HT1080 (cell line): Measurements from ENCODE around the gene ZNF346. TPM values are rescaled to one million over a fixed set of nuclear protein-coding genes. Genes with fewer than 3 reads are reported as not detected.
"Not testable (repeated sequence)": the region's sequence is repeated elsewhere in the genome, so short reads cannot be mapped to it uniquely, and the experiment has no call there.

Source experiments
- DNase-seq: peaks from one replicate; pipeline ENCODE4 v3.0.0-alpha.2; 2015; ENCODE audit warnings: low read depth
- total RNA-seq: library from RNA; depleted of rRNA; stranded (reverse); fragments of >200 nt; shearing (Covaris generic); gene quantifications from 2 replicates; pipeline ENCODE4 v1.2.3, GENCODE V29; 2014

ZNF346 gene
- total RNA-seq, 1 experiment from 2014 or later = 17.7 TPM

DNA sequence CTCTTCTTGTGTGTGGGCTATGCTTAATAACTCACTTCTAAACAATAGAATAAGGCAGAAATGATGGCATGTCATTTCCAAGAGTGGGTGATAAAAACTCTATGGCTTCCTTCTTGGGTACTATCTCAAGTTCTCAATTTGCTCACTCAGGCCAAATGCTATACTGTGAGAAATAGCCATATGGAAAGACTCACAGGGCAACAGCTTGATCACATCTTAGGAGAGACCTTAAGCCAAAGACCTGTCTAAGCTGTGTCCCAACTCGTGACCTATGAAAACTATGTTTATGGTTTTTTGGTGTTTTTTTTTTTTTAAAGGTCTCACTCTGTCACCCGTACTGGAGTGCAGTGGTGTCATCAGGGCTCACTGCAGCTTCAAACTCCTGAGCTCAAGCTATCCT lies 13.8 kb upstream of the ZNF346 start:
- no peak for DNase-seq

DNA sequence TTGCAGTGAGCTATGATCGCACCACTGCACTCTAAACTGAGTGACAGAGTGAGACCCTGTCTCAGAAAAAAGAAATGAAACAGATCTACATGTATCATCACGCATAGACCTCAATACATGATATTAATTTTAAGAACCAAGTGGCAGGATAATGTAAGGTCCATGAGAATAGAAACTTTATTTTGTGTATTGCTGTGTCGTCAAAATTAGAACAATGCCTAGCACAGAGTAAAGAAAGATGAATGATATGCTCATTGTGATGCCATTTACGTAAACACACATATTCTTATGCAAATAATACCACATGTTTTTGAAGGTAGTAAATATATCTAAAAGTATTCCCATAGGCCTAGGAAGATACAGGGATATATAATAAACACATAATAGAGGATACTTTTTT lies 12.3 kb upstream of the ZNF346 start:
- DNase-seq = no peak

DNA sequence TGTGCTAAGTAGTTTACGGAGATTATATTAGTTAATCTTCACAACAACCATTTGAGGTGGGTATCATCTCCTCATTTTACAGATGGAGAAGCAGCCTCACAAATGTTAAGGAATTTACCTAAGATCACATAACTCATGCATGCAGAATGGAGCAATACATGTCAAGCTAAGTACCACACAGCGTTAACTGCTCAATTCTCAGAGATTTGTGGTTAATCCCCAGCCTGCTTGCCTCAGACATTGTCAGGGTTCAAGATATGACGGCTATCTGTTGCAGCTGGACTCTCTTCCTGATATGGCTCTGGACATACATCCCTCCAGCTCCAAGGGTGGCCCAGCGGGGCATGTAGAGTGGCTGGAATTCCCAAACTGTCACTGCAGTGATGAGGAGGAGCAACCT lies 7.3 kb upstream of the ZNF346 start:
- DNase-seq = no peak

DNA sequence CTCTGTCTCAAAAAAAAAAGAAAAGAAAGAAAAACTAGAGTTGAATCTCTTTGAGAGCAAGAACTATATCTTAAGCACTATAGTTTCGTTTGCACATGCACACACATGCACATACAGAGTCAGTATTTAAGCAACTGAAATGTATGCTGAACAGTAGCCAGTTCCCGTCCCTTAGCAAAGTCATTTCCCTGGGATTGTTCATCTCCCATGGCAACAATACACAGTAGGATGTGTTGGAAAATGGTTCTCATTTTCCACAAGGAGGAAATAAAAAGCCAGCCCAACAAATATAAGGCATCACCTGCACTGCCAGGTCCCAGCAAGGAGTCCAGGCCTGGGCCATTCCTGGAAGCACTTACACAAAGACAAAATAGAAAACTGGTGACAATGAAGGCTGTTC lies 4.2 kb upstream of the ZNF346 start:
- no peak for DNase-seq

DNA sequence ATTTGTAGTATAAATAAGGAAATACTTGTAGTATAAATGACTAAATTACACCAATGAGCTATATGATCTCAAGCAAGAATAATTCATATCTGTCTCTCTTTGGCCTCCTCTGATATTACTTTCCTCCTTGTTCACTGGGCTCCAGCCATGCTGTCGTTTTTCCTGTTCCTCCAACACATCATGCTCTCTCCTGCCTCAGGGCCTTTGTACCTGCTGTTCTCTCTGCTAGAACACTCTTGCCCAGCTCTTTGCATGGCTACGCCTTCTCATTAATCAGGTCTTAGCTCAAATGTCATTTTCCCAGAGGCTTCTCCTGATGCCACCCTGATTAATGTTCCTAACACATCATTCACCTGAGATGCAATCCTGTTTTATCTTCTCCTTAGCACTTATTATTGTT lies 2.5 kb upstream of the ZNF346 start:
- no peak for DNase-seq

DNA sequence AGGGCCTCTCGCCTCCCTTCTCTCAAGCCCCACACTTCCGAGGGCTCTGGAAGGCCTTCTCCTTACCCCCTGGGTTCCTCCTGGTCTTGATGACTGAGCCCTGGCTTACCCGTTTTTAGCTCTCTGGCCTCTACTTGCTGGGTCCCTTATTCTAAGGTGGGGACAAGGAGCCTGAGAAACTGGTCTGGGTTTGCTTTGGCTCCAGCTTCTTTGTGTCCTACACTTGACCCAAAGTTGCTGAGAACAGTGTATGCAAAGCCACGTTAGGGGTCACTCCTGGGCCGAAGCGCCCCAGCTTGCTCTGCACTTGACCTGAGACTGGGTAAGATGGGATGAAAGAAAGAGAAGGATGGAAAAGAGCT lies 788 bp downstream of the ZNF346 start:
- DNase-seq = no peak

DNA sequence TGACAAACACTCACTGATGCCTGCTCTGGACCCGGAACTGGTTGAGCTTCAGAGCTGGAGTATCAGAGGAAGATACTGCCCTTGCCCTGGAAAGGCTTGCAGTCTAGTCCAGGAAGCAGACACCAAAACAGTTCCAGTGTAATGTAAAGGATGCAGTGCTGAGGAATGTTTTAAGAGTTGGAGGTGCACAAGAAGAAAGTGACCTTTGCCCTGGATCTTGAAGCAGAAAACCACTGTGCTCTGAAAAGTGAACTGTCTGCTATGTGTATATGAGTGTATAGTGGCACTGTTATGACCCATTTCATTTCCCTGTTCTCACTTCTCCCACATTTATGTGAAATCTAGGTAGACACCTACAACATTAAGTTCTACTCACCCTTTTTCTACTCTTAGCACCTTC lies 2.1 kb downstream of the ZNF346 start:
- no peak for DNase-seq

DNA sequence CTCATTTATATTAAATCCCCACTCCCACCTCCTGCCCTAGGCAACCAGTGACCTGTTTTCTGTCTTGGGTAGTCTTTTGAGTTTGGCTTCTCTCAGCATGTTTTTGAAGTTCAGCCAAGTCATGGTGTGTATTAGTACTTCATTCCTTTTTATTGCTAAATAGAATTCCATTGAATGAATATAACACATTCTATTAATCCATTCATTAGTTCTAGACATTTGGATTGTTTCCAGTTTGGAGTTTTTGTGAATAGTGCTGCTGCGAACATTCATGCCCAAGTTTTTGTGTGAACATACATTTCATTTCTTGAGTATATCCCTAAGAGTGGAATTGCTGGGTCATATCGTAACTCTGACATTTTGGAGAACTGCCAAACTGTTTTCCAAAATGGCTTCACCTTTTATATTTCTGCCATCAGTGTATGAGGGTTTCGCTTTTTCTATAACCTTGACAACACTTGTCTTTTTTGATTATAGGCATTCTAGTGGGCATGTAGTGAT lies 2.7 kb downstream of the ZNF346 start:
- DNase-seq = no peak

DNA sequence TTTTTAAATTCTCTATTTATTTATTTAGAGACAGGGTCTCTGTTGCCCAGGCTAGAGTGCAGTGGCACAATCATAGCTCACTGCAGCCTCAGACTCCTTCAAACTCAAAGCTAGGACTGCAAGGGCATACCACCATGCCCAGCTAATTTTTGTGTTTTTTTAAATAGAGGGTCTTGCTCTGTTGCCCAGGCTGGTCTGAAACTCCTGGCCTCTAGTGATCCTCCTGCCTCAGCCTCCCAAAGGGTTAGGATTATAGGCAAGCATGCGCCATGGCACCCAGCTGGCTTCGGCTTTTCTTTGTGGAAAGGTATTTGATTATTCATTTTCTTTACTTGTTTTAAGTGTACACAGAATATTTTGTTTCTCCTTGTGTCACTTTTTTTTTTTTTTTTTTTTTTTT lies 5.2 kb downstream of the ZNF346 start:
- no peak for DNase-seq

DNA sequence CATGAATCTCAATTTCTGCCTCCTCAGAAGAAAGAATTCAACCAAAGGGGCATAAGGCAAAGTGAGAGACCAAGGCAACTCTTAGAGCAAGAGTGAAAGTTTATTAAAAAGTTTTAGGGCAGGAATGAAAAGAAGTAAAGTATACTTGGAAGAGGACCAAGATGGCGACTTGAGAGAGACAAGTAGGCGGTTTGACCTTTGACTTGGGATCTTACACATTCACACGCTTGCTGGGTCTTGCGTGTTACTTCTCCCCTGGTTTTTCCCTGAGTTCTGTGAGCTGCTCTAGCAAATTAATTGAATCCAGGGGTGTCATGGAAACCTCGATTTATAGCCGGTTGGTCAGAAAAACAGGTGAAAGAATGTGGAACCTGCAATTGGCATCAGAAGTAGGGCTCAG lies 7.0 kb downstream of the ZNF346 start:
- no peak for DNase-seq

DNA sequence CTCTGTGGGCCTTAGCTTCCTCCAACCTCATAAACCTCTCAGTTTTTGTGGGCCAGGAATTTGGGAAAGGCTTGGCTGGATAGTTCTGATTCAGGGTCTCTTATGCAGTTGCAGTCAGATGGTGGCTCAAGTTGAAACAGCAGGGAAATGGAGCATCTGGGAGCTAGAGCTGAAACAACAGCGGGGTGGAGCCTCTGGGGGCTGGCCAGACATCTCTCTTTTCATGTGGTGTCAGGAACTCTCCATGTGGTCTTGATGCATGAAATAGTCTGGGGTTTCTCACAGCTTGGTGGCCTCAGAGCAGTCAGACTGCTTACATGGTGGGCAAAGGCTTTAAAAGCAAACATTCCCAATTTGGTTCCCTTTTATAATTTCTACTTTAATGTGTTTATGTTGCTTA lies 13.5 kb downstream of the ZNF346 start:
- DNase-seq = no peak

DNA sequence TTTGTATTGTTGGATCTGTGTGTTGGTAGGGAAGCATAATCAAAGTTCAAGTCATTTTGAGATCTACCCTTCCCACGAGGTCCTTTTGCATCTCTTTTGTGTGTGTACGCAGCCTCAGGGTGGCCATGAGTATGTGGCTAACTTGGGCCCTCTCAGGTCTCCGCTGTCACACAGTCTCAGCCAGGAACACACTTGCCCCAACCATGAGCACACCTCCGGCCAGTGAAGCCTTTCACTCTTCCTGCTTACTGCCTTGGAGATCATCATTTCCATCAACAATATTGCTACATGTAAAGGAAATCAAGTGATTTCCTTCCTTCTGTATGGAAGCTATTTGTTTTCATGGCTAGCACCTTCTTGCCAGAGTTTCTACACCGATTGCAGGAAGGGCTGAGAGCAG lies 13.9 kb downstream of the ZNF346 start:
- no peak for DNase-seq

DNA sequence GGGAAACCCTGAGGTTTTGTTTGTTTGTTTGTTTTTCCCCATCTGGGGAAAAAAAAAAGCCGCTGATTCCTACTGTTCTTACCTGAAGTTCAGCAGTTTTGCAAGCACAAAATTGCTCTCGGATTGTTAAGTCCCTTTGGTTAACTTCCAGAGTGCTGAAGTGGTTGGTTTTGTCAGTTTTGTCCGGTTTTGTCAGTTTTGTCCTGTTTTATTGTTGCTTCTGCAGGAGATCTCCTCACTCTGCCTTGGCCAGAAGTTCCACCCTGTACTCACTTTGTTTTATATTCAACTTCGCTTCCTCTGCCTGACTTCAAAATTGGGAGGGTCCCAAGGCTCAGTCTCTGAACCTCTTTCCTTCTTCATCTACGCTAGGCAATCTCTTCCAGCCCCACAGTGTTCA lies 14.4 kb downstream of the ZNF346 start:
- no peak for DNase-seq

DNA sequence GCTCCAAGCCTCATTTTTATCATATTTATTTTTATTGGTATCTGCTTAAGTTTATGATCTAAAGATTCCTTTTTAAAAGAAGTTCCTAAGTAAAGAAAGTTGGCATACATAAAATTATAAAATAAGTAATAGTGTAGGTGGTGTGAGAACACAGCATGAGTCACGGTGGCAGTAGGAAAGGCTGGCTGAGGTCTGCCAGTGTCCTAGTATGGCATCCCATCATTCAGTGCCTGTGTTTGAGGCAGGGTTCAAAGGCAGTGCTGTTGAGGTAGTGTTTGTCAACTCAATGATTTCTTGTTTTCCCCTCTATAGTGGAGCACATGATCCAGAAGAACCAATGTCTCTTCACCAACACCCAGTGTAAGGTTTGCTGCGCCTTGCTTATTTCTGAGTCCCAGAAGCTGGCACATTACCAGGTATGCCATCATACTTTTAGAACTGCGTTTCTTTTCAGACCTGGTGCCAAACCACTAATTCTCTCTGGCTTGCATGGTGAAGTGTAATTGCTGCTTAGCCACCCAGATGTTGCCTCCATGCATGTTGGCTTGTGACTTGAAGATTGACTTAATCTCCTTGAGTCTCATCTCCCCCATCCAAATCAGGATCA lies 18.4 kb downstream of the ZNF346 start:
- DNase-seq = no peak

DNA sequence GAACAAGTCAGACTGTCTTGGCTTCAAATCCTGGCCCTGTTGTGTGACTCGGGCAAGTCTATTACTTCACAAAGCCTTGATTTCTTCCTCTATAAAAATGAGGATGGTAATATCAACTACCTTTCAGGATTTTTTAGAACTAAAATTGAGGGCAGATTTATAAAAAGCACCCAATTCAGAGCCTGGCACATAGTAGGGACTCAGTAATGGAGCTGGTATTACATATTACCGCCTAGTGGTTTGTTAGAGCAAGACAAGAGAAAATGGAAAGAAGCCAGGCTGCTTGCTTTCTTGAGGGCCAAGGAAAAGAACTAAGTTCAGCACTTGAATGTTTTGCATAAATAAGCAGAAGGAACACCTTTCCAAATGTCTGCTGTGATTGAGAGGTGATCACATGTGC lies 19.4 kb downstream of the ZNF346 start:
- no peak for DNase-seq

DNA sequence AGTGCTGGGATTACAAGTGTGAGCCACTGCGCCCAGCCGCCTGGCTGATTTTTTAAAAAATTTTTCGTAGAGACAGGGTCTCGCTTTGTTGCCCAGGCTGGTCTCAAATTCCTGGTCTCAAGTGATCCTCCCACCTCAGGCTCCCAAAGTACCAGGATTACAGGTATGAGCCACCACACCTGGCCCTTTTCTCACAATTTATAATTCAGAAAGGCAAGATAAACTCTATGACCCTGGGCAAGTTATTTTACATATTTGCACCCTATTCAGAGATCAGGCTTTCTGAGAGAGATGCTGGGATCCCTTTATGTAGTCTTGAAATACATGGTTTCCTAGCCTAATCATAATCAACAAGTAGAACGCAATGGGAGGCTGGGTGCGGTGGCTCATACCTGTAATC lies 20.6 kb downstream of the ZNF346 start:
- DNase-seq = no peak

DNA sequence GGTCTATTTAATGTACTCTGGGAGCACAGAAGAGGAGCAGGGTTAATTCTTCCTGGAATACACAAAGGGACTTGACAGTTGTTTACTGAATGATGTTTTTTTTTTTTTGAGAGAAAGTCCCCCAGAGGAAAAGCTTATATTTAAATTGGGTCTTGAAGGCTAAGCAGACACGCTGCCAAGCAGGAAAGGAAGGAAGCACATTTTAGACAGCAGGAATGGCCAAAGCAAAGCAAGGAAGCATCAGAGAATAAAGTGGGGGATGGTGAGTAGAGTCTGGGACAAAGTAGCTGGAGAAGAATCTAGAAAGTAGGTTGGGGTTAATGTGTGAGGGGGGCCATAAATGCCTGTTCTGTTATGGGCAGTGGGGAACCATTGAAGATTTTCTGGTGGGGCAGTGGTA lies 21.5 kb downstream of the ZNF346 start:
- DNase-seq = no peak

DNA sequence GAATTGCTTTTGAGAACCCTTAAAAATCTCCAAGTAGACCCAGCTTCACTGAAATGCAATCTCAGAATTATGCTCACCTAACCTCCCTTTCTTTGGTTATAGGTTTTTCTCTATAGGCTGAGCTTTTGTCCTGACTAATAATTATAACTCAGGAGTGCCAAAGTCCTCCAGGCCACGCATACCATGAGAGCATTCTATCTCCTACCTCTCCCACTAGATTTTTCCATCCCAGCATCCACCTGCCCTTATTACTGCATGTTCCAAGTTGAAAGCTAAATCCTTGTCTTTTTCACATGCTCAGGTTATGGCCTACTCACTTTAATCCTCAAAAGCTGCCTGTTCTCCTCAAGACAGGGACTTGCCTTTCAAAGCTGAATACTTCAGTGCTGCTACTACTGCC lies 22.1 kb downstream of the ZNF346 start:
- DNase-seq = no peak

DNA sequence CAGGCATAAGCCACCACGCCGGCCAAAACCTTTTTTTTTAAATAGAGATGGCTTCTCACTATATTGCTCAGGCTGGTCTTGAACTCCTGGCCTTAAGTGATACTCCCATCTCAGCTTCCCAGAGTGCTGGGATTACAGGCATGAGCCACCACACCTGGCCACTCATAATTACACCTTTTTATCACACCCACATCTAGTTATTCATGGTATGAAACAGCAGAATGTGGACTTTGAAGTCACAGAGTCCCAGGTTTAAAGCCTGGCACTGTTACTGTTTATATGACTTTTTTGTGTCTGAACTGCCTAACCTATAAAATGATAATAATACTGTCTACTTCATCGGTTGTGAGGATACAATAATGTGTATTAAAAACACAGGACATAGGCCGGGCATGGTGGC lies 23.1 kb downstream of the ZNF346 start:
- no peak for DNase-seq

DNA sequence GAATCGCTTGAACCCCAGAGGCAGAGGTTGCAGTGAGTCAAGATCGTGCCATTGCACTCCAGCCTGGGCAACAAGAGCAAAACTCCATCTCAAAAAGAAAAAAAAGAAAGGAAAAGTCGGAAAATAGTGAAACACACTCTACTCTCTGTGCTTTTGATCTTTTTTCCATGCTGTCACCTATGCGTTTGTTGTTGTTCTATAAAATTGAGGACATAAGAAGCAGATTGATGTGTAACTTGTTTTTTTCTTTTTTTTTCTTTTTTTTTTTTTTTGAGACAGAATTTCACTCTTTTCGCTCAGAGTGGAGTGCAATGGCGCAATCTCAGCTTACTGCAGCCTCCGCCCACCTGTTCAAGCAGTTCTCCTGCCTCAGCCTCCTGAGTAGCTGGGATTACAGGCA lies 26.0 kb downstream of the ZNF346 start:
- not testable (repeated sequence) for DNase-seq

DNA sequence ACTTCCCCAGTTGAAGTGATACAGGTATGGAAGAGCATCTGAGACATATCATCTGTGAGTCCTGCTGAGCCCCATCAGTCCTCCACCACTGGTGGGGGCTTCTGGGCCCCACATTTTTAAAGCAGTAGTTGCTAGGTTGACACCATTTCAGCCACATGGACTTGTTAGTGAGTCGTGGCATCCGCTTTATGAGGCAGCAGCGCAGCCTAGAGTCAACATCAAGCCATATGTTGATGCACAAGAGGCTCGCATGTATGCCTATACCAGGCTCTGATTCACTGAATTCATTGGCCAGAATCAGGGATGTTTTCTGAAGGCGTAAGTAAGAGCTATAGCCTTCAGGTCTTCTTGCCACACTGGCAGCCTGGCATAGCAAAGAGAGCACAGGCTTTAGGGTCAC lies 26.8 kb downstream of the ZNF346 start:
- no peak for DNase-seq

DNA sequence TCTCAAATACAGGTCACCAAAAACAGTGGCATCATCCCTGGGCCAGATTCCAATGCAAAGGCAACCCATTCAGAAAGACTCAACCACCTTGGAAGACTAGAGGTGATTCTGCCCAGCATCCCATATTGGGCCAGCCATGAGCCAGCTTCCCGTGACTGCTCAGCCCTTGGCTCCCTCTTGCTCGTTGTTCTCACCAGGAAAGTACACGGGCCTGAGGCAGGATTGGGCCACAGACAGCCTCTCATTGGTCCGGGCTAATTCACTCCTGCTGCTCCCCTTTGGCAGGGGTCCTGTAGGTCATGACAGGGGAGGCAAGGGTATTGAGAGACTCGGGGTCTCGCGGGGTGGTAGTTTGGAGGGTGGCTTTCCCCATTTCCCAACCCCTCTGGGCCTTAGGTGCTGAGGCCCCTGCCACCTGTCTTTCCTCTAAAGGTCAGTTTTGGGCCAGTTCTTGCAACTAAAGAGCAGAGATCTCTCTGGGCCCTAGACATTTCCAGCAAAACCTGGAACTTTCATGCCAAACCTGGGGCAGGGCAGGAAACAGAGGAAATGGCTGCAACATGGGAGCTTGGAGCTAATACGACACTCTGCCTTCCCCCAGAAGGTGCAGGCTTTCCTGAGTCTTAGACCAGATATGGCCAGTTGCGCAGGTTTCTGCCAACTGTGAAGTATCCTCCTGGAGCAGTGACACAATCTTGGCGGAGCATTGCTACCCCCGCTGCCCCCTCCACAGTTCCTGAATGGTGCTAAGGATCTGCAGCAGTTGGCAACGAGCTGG lies 42.2 kb downstream of the ZNF346 start:
- DNase-seq = no peak

DNA sequence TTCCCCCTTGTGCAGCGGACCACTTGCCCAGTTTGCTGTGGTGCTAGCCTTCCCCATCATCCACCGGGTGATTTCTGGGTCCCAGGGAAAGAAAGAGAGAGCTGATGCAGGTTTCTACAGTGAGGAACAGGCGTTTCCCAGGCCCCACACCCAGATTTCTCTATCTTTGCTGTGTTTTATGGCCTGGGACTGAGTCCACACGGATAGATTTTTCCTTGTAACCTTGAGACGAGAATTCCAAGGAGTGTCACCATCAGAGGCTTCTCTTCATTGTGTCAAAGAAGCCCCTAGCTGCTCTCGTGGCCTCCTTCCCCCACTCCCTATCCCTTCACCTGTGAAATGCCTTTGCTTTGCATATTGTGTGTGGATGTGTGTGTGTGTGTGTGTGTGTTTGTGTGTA lies 43.0 kb downstream of the ZNF346 start:
- no peak for DNase-seq
